ENCODE measurements around the gene PKNOX2.
A peak's percentile ranks its signal among the peaks of the same experiment; 100 is the strongest.

Gene PKNOX2

GRCh38 chr11:125163431-125164063 lies 1.0 kb upstream of the PKNOX2 start:
- H3K9me3 Mint-ChIP-seq, result no peaks in the 10 kb centered on the region
- peak overlapping the region; percentile 59 for H3K4me3 Mint-ChIP-seq
- H3K36me3 Mint-ChIP-seq, result no peaks in the 10 kb centered on the region
- DNase-seq (ENCODE audit: low spot score in 2 of 2) (no peak), ATAC-seq (ENCODE audit: low read depth) (no peak)
- H3K27me3 Mint-ChIP-seq, result peaks cover 22% of the 10 kb centered on the region
- peaks cover 12% of the 10 kb centered on the region for H3K4me1 Mint-ChIP-seq
- H3K27ac Mint-ChIP-seq, result no peak overlapping the region

GRCh38 chr11:125164091-125164421 lies 495 bp upstream of the PKNOX2 start:
- peak overlapping the region; percentile 59 for H3K4me3 Mint-ChIP-seq
- peaks cover 12% of the 10 kb centered on the region for H3K4me1 Mint-ChIP-seq
- DNase-seq (ENCODE audit: low spot score in 2 of 2) (no peak), ATAC-seq (ENCODE audit: low read depth) (no peak)
- H3K36me3 Mint-ChIP-seq, result no peaks in the 10 kb centered on the region
- no peak overlapping the region for H3K27ac Mint-ChIP-seq
- H3K27me3 Mint-ChIP-seq, result peaks cover 25% of the 10 kb centered on the region
- H3K9me3 Mint-ChIP-seq, result no peaks in the 10 kb centered on the region

GRCh38 chr11:125165111-125165842 lies 726 bp downstream of the PKNOX2 start:
- H3K27me3 Mint-ChIP-seq, result peaks cover 27% of the 10 kb centered on the region
- H3K4me3 Mint-ChIP-seq, result peak overlapping the region; percentile 81
- peak; percentile 49 for ATAC-seq (ENCODE audit: low read depth)
- H3K27ac Mint-ChIP-seq, result no peak overlapping the region
- no peaks in the 10 kb centered on the region for H3K9me3 Mint-ChIP-seq
- peaks cover 12% of the 10 kb centered on the region for H3K4me1 Mint-ChIP-seq
- DNase-seq (ENCODE audit: low spot score in 2 of 2), result peak; percentile 15 to 29
- H3K36me3 Mint-ChIP-seq, result no peaks in the 10 kb centered on the region

GRCh38 chr11:125165843-125166763 lies 1.6 kb downstream of the PKNOX2 start:
- no peak overlapping the region for H3K27ac Mint-ChIP-seq
- peaks cover 27% of the 10 kb centered on the region for H3K27me3 Mint-ChIP-seq
- ATAC-seq (ENCODE audit: low read depth) (no peak), DNase-seq (ENCODE audit: low spot score in 2 of 2) (peak in 1 of 2 donors; percentile 19)
- peaks cover 12% of the 10 kb centered on the region for H3K4me1 Mint-ChIP-seq
- peak overlapping the region; percentile 81 for H3K4me3 Mint-ChIP-seq
- no peaks in the 10 kb centered on the region for H3K36me3 Mint-ChIP-seq
- H3K9me3 Mint-ChIP-seq, result no peaks in the 10 kb centered on the region

- Mint-ChIP-seq H3K9me3 (no peaks in the 10 kb centered on the region), H3K27me3 (peaks cover 30% of the 10 kb centered on the region), H3K36me3 (no peaks in the 10 kb centered on the region), H3K4me3 (no peak overlapping the region), H3K4me1 (peaks cover 12% of the 10 kb centered on the region), H3K27ac (no peak overlapping the region)
- DNase-seq (ENCODE audit: low spot score in 2 of 2), result no peak
- ATAC-seq (ENCODE audit: low read depth), result no peak
Measured at GRCh38 chr11:125166764-125167291, 2.3 kb downstream of the PKNOX2 start.

GRCh38 chr11:125167292-125167953 lies 2.9 kb downstream of the PKNOX2 start:
- ATAC-seq (ENCODE audit: low read depth) (no peak), DNase-seq (ENCODE audit: low spot score in 2 of 2) (no peak)
- peaks cover 12% of the 10 kb centered on the region for H3K4me1 Mint-ChIP-seq
- H3K27ac Mint-ChIP-seq, result no peak overlapping the region
- H3K9me3 Mint-ChIP-seq, result no peaks in the 10 kb centered on the region
- H3K36me3 Mint-ChIP-seq, result no peaks in the 10 kb centered on the region
- no peak overlapping the region for H3K4me3 Mint-ChIP-seq
- peaks cover 33% of the 10 kb centered on the region for H3K27me3 Mint-ChIP-seq

- Mint-ChIP-seq H3K4me3 (no peak overlapping the region), H3K27me3 (peaks cover 33% of the 10 kb centered on the region), H3K36me3 (no peaks in the 10 kb centered on the region), H3K4me1 (peaks cover 12% of the 10 kb centered on the region), H3K9me3 (no peaks in the 10 kb centered on the region), H3K27ac (no peak overlapping the region)
- no peak for DNase-seq (ENCODE audit: low spot score in 2 of 2)
- no peak for ATAC-seq (ENCODE audit: low read depth)
Measured at GRCh38 chr11:125167954-125168835, 3.6 kb downstream of the PKNOX2 start.

- peaks cover 12% of the 10 kb centered on the region for H3K4me1 Mint-ChIP-seq
- H3K27me3 Mint-ChIP-seq, result peaks cover 34% of the 10 kb centered on the region
- DNase-seq (ENCODE audit: low spot score in 2 of 2), result no peak
- H3K27ac Mint-ChIP-seq, result no peak overlapping the region
- no peak overlapping the region for H3K4me3 Mint-ChIP-seq
- no peak for ATAC-seq (ENCODE audit: low read depth)
- no peaks in the 10 kb centered on the region for H3K36me3 Mint-ChIP-seq
- H3K9me3 Mint-ChIP-seq, result no peaks in the 10 kb centered on the region
Measured at GRCh38 chr11:125168918-125169456, 4.4 kb downstream of the PKNOX2 start.

GRCh38 chr11:125170001-125170509 lies 5.5 kb downstream of the PKNOX2 start:
- H3K36me3 Mint-ChIP-seq, result no peaks in the 10 kb centered on the region
- H3K9me3 Mint-ChIP-seq, result no peaks in the 10 kb centered on the region
- H3K27ac Mint-ChIP-seq, result no peak overlapping the region
- no peak overlapping the region for H3K4me3 Mint-ChIP-seq
- peaks cover 36% of the 10 kb centered on the region for H3K27me3 Mint-ChIP-seq
- H3K4me1 Mint-ChIP-seq, result peaks cover 10% of the 10 kb centered on the region
- no peak for DNase-seq (ENCODE audit: low spot score in 2 of 2)
- ATAC-seq (ENCODE audit: low read depth), result no peak

- H3K4me1 Mint-ChIP-seq, result peaks cover 8% of the 10 kb centered on the region
- H3K9me3 Mint-ChIP-seq, result no peaks in the 10 kb centered on the region
- no peaks in the 10 kb centered on the region for H3K36me3 Mint-ChIP-seq
- H3K27ac Mint-ChIP-seq, result no peak overlapping the region
- DNase-seq (ENCODE audit: low spot score in 2 of 2), result no peak
- no peak for ATAC-seq (ENCODE audit: low read depth)
- peaks cover 37% of the 10 kb centered on the region for H3K27me3 Mint-ChIP-seq
- no peak overlapping the region for H3K4me3 Mint-ChIP-seq
Measured at GRCh38 chr11:125170510-125171031, 6.0 kb downstream of the PKNOX2 start.

- Mint-ChIP-seq H3K9me3 (no peaks in the 10 kb centered on the region), H3K4me1 (no peaks in the 10 kb centered on the region), H3K27ac (no peak overlapping the region), H3K4me3 (no peak overlapping the region), H3K36me3 (no peaks in the 10 kb centered on the region), H3K27me3 (peaks cover 34% of the 10 kb centered on the region)
- DNase-seq (ENCODE audit: low spot score in 2 of 2) (no peak), ATAC-seq (ENCODE audit: low read depth) (no peak)
Measured at GRCh38 chr11:125171974-125172373, 7.4 kb downstream of the PKNOX2 start.

GRCh38 chr11:125173027-125173426 lies 8.5 kb downstream of the PKNOX2 start:
- ATAC-seq (ENCODE audit: low read depth) (no peak), DNase-seq (ENCODE audit: low spot score in 2 of 2) (no peak)
- no peaks in the 10 kb centered on the region for H3K9me3 Mint-ChIP-seq
- H3K27me3 Mint-ChIP-seq, result peaks cover 37% of the 10 kb centered on the region
- H3K4me3 Mint-ChIP-seq, result no peak overlapping the region
- H3K36me3 Mint-ChIP-seq, result no peaks in the 10 kb centered on the region
- no peak overlapping the region for H3K27ac Mint-ChIP-seq
- H3K4me1 Mint-ChIP-seq, result no peaks in the 10 kb centered on the region
